ENCODE data around the gene MRPL36. TPM values are rescaled to one million over a fixed set of nuclear protein-coding genes. Genes with fewer than 3 reads are reported as not detected.

MRPL36 gene
- total and polyA plus RNA-seq, 2 experiments from 2014 or later: 47.5 to 149 TPM

DNA sequence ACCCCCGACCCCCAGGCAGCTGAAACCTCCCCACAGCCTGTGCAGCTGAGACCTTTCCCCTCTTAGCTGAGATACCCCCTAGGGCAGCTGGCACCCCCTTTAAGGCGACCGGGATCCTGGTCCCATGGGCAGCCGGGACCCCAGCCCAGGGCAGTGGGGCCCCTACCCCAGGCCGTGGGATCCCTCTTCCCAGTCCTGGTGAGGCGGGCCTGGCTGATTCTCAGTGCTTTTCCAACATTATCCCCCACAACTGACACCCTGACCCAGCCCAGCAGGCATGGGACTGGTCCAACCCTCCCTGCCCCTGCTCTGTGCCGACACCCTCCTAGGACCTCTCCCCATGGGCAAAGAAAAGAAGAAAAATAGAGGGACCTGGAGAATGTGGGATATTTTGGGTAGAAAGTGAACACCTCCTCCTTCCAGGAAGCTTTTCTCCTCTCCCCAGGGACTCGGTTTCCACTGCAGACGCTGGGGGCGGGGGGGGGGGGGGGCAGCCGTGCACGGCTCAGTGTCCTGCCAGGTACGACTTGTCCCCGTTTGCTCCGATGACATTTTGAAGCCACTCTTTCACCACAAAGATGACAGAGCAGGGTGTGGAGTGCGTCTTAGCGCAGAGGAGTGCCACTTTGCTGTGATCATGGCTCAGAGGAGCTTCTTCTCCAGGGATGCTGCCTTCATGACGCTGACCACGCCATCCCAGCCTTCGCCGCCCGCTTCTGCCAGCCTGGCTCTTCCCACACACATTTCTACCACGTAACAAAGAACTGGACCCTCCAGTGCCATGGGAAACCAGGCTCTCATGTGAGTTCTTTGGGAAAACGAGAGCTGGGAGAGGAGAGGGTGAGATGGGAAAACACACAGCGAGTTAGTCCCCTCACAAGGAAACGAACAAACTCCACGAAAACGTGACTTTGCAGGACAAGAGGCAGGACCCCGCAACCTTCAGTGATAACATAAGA is 47.5 kb downstream of the MRPL36 start:
- Histone ChIP-seq H3K36me3 (ENCODE audit: insufficient read depth) (no peaks in the 10 kb centered on the region), H3K27ac (ENCODE audit: low read depth) (no peak overlapping the region), H3F3A (replicated peaks; ENCODE audit: low read depth) (no peaks in the 10 kb centered on the region), H2AFZ (no peak overlapping the region), H3K79me2 (replicated peaks; ENCODE audit: insufficient read depth) (no peaks in the 10 kb centered on the region), H3K4me1 (ENCODE audit: insufficient read depth) (peaks cover 13% of the 10 kb centered on the region), H3K9me2 (ENCODE audit: insufficient read depth) (no peaks in the 10 kb centered on the region), H3K4me2 (no peak overlapping the region), H3K27me3 (ENCODE audit: insufficient read depth) (no peaks in the 10 kb centered on the region), H3K4me3 (no peak overlapping the region), H4K20me1 (replicated peaks; ENCODE audit: insufficient read depth) (no peaks in the 10 kb centered on the region)
- no peak for ATAC-seq
- TF ChIP-seq ZNF331 (CRISPR knock-in tag; IDR thresholded peaks at IDR 0.05; ENCODE audit: low read depth) (no peak), ZNF114 (CRISPR knock-in tag; IDR thresholded peaks at IDR 0.05) (no peak), STAT1 (IDR thresholded peaks at IDR 0.05; ENCODE audit: unreplicated experiment) (no peak), CREB1 (CRISPR knock-in tag; IDR thresholded peaks at IDR 0.05; ENCODE audit: low read depth) (no peak), POLR2AphosphoS5 (IDR thresholded peaks at IDR 0.05; ENCODE audit: low read depth) (no peak), NANOG (IDR thresholded peaks at IDR 0.05; ENCODE audit: borderline replicate concordance) (no peak), JUNB (IDR thresholded peaks at IDR 0.05; ENCODE audit: unreplicated experiment) (no peak), EZH2 (IDR thresholded peaks at IDR 0.05; ENCODE audit: low read depth, unreplicated experiment) (no peak), EZH2phosphoT487 (IDR thresholded peaks at IDR 0.05; ENCODE audit: unreplicated experiment) (no peak)
- TF ChIP-seq, protein P1, sequence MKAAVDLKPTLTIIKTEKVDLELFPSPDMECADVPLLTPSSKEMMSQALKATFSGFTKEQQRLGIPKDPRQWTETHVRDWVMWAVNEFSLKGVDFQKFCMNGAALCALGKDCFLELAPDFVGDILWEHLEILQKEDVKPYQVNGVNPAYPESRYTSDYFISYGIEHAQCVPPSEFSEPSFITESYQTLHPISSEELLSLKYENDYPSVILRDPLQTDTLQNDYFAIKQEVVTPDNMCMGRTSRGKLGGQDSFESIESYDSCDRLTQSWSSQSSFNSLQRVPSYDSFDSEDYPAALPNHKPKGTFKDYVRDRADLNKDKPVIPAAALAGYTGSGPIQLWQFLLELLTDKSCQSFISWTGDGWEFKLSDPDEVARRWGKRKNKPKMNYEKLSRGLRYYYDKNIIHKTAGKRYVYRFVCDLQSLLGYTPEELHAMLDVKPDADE (IDR thresholded peaks at IDR 0.05): no peak
- TF ChIP-seq, protein P2, sequence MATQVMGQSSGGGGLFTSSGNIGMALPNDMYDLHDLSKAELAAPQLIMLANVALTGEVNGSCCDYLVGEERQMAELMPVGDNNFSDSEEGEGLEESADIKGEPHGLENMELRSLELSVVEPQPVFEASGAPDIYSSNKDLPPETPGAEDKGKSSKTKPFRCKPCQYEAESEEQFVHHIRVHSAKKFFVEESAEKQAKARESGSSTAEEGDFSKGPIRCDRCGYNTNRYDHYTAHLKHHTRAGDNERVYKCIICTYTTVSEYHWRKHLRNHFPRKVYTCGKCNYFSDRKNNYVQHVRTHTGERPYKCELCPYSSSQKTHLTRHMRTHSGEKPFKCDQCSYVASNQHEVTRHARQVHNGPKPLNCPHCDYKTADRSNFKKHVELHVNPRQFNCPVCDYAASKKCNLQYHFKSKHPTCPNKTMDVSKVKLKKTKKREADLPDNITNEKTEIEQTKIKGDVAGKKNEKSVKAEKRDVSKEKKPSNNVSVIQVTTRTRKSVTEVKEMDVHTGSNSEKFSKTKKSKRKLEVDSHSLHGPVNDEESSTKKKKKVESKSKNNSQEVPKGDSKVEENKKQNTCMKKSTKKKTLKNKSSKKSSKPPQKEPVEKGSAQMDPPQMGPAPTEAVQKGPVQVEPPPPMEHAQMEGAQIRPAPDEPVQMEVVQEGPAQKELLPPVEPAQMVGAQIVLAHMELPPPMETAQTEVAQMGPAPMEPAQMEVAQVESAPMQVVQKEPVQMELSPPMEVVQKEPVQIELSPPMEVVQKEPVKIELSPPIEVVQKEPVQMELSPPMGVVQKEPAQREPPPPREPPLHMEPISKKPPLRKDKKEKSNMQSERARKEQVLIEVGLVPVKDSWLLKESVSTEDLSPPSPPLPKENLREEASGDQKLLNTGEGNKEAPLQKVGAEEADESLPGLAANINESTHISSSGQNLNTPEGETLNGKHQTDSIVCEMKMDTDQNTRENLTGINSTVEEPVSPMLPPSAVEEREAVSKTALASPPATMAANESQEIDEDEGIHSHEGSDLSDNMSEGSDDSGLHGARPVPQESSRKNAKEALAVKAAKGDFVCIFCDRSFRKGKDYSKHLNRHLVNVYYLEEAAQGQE (IDR thresholded peaks at IDR 0.05; ENCODE audit: unreplicated experiment): no peak
- TF ChIP-seq, protein P3, sequence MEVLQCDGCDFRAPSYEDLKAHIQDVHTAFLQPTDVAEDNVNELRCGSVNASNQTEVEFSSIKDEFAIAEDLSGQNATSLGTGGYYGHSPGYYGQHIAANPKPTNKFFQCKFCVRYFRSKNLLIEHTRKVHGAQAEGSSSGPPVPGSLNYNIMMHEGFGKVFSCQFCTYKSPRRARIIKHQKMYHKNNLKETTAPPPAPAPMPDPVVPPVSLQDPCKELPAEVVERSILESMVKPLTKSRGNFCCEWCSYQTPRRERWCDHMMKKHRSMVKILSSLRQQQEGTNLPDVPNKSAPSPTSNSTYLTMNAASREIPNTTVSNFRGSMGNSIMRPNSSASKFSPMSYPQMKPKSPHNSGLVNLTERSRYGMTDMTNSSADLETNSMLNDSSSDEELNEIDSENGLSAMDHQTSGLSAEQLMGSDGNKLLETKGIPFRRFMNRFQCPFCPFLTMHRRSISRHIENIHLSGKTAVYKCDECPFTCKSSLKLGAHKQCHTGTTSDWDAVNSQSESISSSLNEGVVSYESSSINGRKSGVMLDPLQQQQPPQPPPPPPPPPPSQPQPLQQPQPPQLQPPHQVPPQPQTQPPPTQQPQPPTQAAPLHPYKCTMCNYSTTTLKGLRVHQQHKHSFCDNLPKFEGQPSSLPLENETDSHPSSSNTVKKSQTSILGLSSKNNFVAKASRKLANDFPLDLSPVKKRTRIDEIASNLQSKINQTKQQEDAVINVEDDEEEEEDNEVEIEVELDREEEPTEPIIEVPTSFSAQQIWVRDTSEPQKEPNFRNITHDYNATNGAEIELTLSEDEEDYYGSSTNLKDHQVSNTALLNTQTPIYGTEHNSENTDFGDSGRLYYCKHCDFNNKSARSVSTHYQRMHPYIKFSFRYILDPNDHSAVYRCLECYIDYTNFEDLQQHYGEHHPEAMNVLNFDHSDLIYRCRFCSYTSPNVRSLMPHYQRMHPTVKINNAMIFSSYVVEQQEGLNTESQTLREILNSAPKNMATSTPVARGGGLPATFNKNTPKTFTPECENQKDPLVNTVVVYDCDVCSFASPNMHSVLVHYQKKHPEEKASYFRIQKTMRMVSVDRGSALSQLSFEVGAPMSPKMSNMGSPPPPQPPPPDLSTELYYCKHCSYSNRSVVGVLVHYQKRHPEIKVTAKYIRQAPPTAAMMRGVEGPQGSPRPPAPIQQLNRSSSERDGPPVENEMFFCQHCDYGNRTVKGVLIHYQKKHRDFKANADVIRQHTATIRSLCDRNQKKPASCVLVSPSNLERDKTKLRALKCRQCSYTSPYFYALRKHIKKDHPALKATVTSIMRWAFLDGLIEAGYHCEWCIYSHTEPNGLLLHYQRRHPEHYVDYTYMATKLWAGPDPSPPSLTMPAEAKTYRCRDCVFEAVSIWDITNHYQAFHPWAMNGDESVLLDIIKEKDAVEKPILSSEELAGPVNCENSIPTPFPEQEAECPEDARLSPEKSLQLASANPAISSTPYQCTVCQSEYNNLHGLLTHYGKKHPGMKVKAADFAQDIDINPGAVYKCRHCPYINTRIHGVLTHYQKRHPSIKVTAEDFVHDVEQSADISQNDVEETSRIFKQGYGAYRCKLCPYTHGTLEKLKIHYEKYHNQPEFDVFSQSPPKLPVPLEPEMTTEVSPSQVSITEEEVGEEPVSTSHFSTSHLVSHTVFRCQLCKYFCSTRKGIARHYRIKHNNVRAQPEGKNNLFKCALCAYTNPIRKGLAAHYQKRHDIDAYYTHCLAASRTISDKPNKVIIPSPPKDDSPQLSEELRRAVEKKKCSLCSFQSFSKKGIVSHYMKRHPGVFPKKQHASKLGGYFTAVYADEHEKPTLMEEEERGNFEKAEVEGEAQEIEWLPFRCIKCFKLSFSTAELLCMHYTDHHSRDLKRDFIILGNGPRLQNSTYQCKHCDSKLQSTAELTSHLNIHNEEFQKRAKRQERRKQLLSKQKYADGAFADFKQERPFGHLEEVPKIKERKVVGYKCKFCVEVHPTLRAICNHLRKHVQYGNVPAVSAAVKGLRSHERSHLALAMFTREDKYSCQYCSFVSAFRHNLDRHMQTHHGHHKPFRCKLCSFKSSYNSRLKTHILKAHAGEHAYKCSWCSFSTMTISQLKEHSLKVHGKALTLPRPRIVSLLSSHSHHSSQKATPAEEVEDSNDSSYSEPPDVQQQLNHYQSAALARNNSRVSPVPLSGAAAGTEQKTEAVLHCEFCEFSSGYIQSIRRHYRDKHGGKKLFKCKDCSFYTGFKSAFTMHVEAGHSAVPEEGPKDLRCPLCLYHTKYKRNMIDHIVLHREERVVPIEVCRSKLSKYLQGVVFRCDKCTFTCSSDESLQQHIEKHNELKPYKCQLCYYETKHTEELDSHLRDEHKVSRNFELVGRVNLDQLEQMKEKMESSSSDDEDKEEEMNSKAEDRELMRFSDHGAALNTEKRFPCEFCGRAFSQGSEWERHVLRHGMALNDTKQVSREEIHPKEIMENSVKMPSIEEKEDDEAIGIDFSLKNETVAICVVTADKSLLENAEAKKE (CRISPR knock-in tag; IDR thresholded peaks at IDR 0.05): no peak
- TF ChIP-seq, protein P4, sequence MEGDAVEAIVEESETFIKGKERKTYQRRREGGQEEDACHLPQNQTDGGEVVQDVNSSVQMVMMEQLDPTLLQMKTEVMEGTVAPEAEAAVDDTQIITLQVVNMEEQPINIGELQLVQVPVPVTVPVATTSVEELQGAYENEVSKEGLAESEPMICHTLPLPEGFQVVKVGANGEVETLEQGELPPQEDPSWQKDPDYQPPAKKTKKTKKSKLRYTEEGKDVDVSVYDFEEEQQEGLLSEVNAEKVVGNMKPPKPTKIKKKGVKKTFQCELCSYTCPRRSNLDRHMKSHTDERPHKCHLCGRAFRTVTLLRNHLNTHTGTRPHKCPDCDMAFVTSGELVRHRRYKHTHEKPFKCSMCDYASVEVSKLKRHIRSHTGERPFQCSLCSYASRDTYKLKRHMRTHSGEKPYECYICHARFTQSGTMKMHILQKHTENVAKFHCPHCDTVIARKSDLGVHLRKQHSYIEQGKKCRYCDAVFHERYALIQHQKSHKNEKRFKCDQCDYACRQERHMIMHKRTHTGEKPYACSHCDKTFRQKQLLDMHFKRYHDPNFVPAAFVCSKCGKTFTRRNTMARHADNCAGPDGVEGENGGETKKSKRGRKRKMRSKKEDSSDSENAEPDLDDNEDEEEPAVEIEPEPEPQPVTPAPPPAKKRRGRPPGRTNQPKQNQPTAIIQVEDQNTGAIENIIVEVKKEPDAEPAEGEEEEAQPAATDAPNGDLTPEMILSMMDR (conservative IDR thresholded peaks at IDR 0.05; ENCODE audit: low read depth in 2 of 2): no peak
- H3K4me1 Mint-ChIP-seq: peaks cover 21% of the 10 kb centered on the region
- H3K27ac Mint-ChIP-seq: no peak overlapping the region
- H3K36me3 Mint-ChIP-seq (ENCODE audit: low read depth): no peaks in the 10 kb centered on the region; the same call in 2 of the 3 replicates
- H3K27me3 Mint-ChIP-seq (ENCODE audit: insufficient read depth, low read depth, poor library complexity): peaks cover 9% of the 10 kb centered on the region
- no peak overlapping the region for H3K4me3 Mint-ChIP-seq
- H3K9me3 Mint-ChIP-seq: peaks cover 2% of the 10 kb centered on the region; the same call in 1 of the 3 replicates
- DNase-seq (ENCODE audit: low spot score): no peak

Measured in GM23338 (cell line).